Measurements from ENCODE around the gene WWOX.

The WWOX gene

GRCh38 chr16:78242239-78242630 is 142.8 kb downstream of the WWOX start:
- TF ChIP-seq POLR2AphosphoS5 (IDR thresholded peaks at IDR 0.05; ENCODE audit: borderline replicate concordance, low read depth, low read length): no peak
- no peak for TF ChIP-seq FOXP2 (optimal IDR thresholded peaks at IDR 0.05; ENCODE audit: control extremely low read depth, extremely low read length, insufficient read depth)
- TF ChIP-seq EZH2 (IDR thresholded peaks at IDR 0.05): no peak
- Histone ChIP-seq H3K9me3 (ENCODE audit: low read depth, low read length) (no peaks in the 10 kb centered on the region), H3K4me3 (no peak overlapping the region), H3K27ac (no peak overlapping the region), H3K36me3 (ENCODE audit: insufficient read depth, low read length) (no peaks in the 10 kb centered on the region), H3K9ac (ENCODE audit: insufficient read length) (no peak overlapping the region)
- no peak for DNase-seq (ENCODE audit: low read depth, low spot score)

- TF ChIP-seq POLR2AphosphoS5 (IDR thresholded peaks at IDR 0.05; ENCODE audit: borderline replicate concordance, low read depth, low read length): no peak
- no peak for TF ChIP-seq EZH2 (IDR thresholded peaks at IDR 0.05)
- no peak for TF ChIP-seq FOXP2 (optimal IDR thresholded peaks at IDR 0.05; ENCODE audit: control extremely low read depth, extremely low read length, insufficient read depth)
- Histone ChIP-seq H3K9me3 (ENCODE audit: low read depth, low read length) (no peaks in the 10 kb centered on the region), H3K9ac (ENCODE audit: insufficient read length) (no peak overlapping the region), H3K4me3 (no peak overlapping the region), H3K27ac (no peak overlapping the region), H3K36me3 (ENCODE audit: insufficient read depth, low read length) (no peaks in the 10 kb centered on the region)
- no peak for DNase-seq (ENCODE audit: low read depth, low spot score)
These were observed 144.9 kb downstream of the WWOX start for GRCh38 chr16:78244131-78244895.

GRCh38 chr16:78246559-78246958 is 147.1 kb downstream of the WWOX start:
- no peak for DNase-seq (ENCODE audit: low read depth, low spot score)
- Histone ChIP-seq H3K4me3 (no peak overlapping the region), H3K9me3 (ENCODE audit: low read depth, low read length) (no peaks in the 10 kb centered on the region), H3K36me3 (ENCODE audit: insufficient read depth, low read length) (no peaks in the 10 kb centered on the region), H3K27ac (no peak overlapping the region), H3K9ac (ENCODE audit: insufficient read length) (no peak overlapping the region)
- TF ChIP-seq EZH2 (IDR thresholded peaks at IDR 0.05) (no peak), POLR2AphosphoS5 (IDR thresholded peaks at IDR 0.05; ENCODE audit: borderline replicate concordance, low read depth, low read length) (no peak), FOXP2 (optimal IDR thresholded peaks at IDR 0.05; ENCODE audit: control extremely low read depth, extremely low read length, insufficient read depth) (no peak)

GRCh38 chr16:78249056-78249455 is 149.6 kb downstream of the WWOX start:
- H3K36me3 ChIP-seq (ENCODE audit: insufficient read depth, low read length): no peaks in the 10 kb centered on the region
- no peak for DNase-seq (ENCODE audit: low read depth, low spot score)
- TF ChIP-seq FOXP2 (optimal IDR thresholded peaks at IDR 0.05; ENCODE audit: control extremely low read depth, extremely low read length, insufficient read depth): no peak
- no peak for TF ChIP-seq POLR2AphosphoS5 (IDR thresholded peaks at IDR 0.05; ENCODE audit: borderline replicate concordance, low read depth, low read length)
- no peak for TF ChIP-seq EZH2 (IDR thresholded peaks at IDR 0.05)
- no peak overlapping the region for H3K27ac ChIP-seq
- H3K9ac ChIP-seq (ENCODE audit: insufficient read length): no peak overlapping the region
- H3K4me3 ChIP-seq: no peak overlapping the region
- H3K9me3 ChIP-seq (ENCODE audit: low read depth, low read length): no peaks in the 10 kb centered on the region

GRCh38 chr16:78249832-78250231 is 150.4 kb downstream of the WWOX start:
- no peaks in the 10 kb centered on the region for H3K36me3 ChIP-seq (ENCODE audit: insufficient read depth, low read length)
- no peak overlapping the region for H3K9ac ChIP-seq (ENCODE audit: insufficient read length)
- no peak overlapping the region for H3K27ac ChIP-seq
- no peak for DNase-seq (ENCODE audit: low read depth, low spot score)
- H3K9me3 ChIP-seq (ENCODE audit: low read depth, low read length): no peaks in the 10 kb centered on the region
- H3K4me3 ChIP-seq: no peak overlapping the region
- TF ChIP-seq EZH2 (IDR thresholded peaks at IDR 0.05): no peak
- no peak for TF ChIP-seq FOXP2 (optimal IDR thresholded peaks at IDR 0.05; ENCODE audit: control extremely low read depth, extremely low read length, insufficient read depth)
- no peak for TF ChIP-seq POLR2AphosphoS5 (IDR thresholded peaks at IDR 0.05; ENCODE audit: borderline replicate concordance, low read depth, low read length)

GRCh38 chr16:78251115-78251514 is 151.7 kb downstream of the WWOX start:
- TF ChIP-seq POLR2AphosphoS5 (IDR thresholded peaks at IDR 0.05; ENCODE audit: borderline replicate concordance, low read depth, low read length) (no peak), EZH2 (IDR thresholded peaks at IDR 0.05) (no peak), FOXP2 (optimal IDR thresholded peaks at IDR 0.05; ENCODE audit: control extremely low read depth, extremely low read length, insufficient read depth) (no peak)
- DNase-seq (ENCODE audit: low read depth, low spot score): no peak
- no peak overlapping the region for H3K4me3 ChIP-seq
- H3K36me3 ChIP-seq (ENCODE audit: insufficient read depth, low read length): no peaks in the 10 kb centered on the region
- no peak overlapping the region for H3K27ac ChIP-seq
- no peak overlapping the region for H3K9ac ChIP-seq (ENCODE audit: insufficient read length)
- no peaks in the 10 kb centered on the region for H3K9me3 ChIP-seq (ENCODE audit: low read depth, low read length)

- DNase-seq (ENCODE audit: low read depth, low spot score): no peak
- no peak for TF ChIP-seq FOXP2 (optimal IDR thresholded peaks at IDR 0.05; ENCODE audit: control extremely low read depth, extremely low read length, insufficient read depth)
- TF ChIP-seq POLR2AphosphoS5 (IDR thresholded peaks at IDR 0.05; ENCODE audit: borderline replicate concordance, low read depth, low read length): no peak
- TF ChIP-seq EZH2 (IDR thresholded peaks at IDR 0.05): no peak
- no peak overlapping the region for H3K27ac ChIP-seq
These were observed 153.3 kb downstream of the WWOX start for GRCh38 chr16:78252757-78253156.

GRCh38 chr16:78254841-78255240 is 155.4 kb downstream of the WWOX start:
- H3K9ac ChIP-seq (ENCODE audit: insufficient read length): no peak overlapping the region
- H3K9me3 ChIP-seq (ENCODE audit: low read depth, low read length): no peaks in the 10 kb centered on the region
- no peaks in the 10 kb centered on the region for H3K36me3 ChIP-seq (ENCODE audit: insufficient read depth, low read length)
- DNase-seq (ENCODE audit: low read depth, low spot score): no peak
- no peak for TF ChIP-seq POLR2AphosphoS5 (IDR thresholded peaks at IDR 0.05; ENCODE audit: borderline replicate concordance, low read depth, low read length)
- TF ChIP-seq FOXP2 (optimal IDR thresholded peaks at IDR 0.05; ENCODE audit: control extremely low read depth, extremely low read length, insufficient read depth): no peak
- TF ChIP-seq EZH2 (IDR thresholded peaks at IDR 0.05): no peak
- H3K4me3 ChIP-seq: no peak overlapping the region
- no peak overlapping the region for H3K27ac ChIP-seq

More at GRCh38 chr16:78252757-78253156, 153.3 kb downstream of the WWOX start:
- H3K9me3 ChIP-seq (ENCODE audit: low read depth, low read length): no peaks in the 10 kb centered on the region
- H3K9ac ChIP-seq (ENCODE audit: insufficient read length): no peak overlapping the region
- no peaks in the 10 kb centered on the region for H3K36me3 ChIP-seq (ENCODE audit: insufficient read depth, low read length)
- H3K4me3 ChIP-seq: no peak overlapping the region

All from SK-N-MC (cell line).